ENCODE data around the gene HADH. TPM values are rescaled to one million over a fixed set of nuclear protein-coding genes. Genes with fewer than 3 reads are reported as not detected.
"Not testable (repeated sequence)": the region's sequence is repeated elsewhere in the genome, so short reads cannot be mapped to it uniquely, and the experiment has no call there.

The HADH gene
- total and polyA plus RNA-seq, 7 experiments from 2014 or later = 16.5 to 45.1 (median 30.1) TPM

DNA sequence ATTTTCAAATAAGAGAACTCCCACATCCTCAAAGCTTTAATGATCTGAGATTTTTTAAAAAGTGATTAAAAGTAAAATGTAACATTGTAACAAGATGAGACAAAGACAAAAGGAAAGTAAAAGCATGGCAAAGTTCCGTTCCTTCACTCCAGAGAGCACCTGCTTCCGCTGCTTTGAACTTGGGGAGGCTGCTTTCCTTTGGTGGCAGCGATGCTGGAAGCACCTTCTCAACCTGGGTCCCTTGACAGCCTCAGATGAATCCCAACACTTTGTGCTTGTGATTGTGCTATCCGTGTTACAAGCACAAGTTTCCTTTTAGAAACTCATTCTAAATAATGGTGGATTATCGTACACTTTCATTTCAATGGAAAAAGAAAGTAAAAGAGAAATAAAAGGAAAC lies 59.7 kb downstream of the HADH start:
- peaks cover 15 to 82% of the 10 kb centered on the region in 2 donors for H3K4me1 ChIP-seq (ENCODE audit: control insufficient read depth in 2 of 2, insufficient read depth in 2 of 2, low read length in 2 of 2)
- CTCF ChIA-PET = interaction anchor here (1.8 kb wide), 1 partner anchor 15 kb away, joined by 4 read pairs; no protein-coding TSS in a partner anchor
- Mint-ChIP-seq H3K4me1 (peaks cover 48 to 97% (median 90%) of the 10 kb centered on the region in 7 donors), H3K4me3 (peak overlapping the region; percentile 78 to 93 (median 84)), H3K27me3 (no peaks in the 10 kb centered on the region), H3K27ac (peak overlapping the region; percentile 91 to 99 (median 97)), H3K9me3 (peaks cover 0 to 11% (median 0%) of the 10 kb centered on the region in 11 donors), H3K36me3 (peaks cover 14 to 78% (median 58%) of the 10 kb centered on the region in 5 donors)
- peak overlapping the region; percentile 66 for H3K27ac ChIP-seq (ENCODE audit: low read depth, low read length)
- peak overlapping the region; percentile 17 for H3K4me3 ChIP-seq (ENCODE audit: low read length)
- intact Hi-C loops (cut with micrococcal nuclease) = loop anchor here (1.0 to 2.0 kb wide), 4 partner anchors 19 to 124 kb away; no protein-coding TSS in a partner anchor
- ATAC-seq (peak; percentile 37), DNase-seq (peak in 8 of 9 donors; percentile 41 to 79 (median 61))
- no peaks in the 10 kb centered on the region for H3K27me3 ChIP-seq (ENCODE audit: control insufficient read depth in 2 of 2, insufficient read depth in 2 of 2, low read length in 2 of 2)
- H3K36me3 ChIP-seq (ENCODE audit: control insufficient read depth in 2 of 3, insufficient read depth in 3 of 3, low read length in 3 of 3) = peaks cover 0 to 67% (median 34%) of the 10 kb centered on the region in 3 experiments
- no peaks in the 10 kb centered on the region for H3K9me3 ChIP-seq (ENCODE audit: control insufficient read depth in 2 of 3, low read length in 3 of 3)
- POLR2A ChIA-PET = interaction anchor here (1.4 to 1.6 kb wide), 3 partner anchors 19 to 119 kb away, joined by 4 to 6 read pairs (median 5); partner anchors contain the start of gene LEF1

DNA sequence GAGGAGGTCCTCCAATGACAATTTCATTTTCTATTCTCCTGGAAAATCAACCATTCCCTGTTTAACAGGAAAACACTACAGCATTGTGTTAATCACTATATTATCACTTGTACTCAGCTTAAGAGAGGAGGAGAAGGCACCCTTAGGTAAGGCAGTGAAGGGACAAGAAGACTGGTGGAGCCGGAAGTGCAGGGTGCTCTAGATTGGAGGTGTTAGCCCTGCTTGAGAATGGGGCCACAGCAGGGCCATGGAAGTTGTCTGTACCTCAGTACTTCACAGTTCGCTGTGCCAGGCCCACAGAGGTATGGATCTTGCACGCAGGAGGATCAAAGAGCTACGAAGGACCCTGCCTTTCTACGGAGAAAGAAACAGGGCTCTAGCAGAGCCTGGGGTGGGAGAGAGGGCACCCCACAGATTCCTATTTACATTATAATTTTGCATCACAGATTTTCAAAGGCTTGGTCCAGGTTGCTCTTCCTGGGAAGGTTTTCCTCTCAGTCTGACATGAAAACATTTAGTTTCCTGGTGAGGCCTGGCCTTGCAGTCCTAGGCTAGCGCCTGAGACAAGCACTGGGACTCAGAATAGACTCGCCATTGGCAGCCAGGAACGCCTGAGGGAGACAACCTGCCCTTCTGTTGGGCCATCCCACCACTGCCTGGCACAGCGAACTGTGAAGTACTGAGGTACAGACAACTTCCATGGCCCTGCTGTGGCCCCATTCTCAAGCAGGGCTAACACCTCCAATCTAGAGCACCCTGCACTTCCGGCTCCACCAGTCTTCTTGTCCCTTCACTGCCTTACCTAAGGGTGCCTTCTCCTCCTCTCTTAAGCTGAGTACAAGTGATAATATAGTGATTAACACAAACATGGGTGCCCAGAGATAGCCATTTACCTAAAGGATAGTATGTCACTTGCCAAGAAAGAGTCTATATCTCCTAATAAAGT lies 60.8 kb downstream of the HADH start:
- Mint-ChIP-seq H3K4me3 (peak overlapping the region; percentile 78 to 93 (median 84)), H3K27ac (peak overlapping the region; percentile 91 to 99 (median 97)), H3K4me1 (peaks cover 48 to 97% (median 88%) of the 10 kb centered on the region in 7 donors), H3K36me3 (peaks cover 14 to 75% (median 59%) of the 10 kb centered on the region in 5 donors)
- not testable (repeated sequence) for H3K27me3 Mint-ChIP-seq; H3K27me3 ChIP-seq (ENCODE audit: control insufficient read depth in 2 of 2, insufficient read depth in 2 of 2, low read length in 2 of 2); H3K9me3 Mint-ChIP-seq; H3K9me3 ChIP-seq (ENCODE audit: control insufficient read depth in 2 of 3, low read length in 3 of 3)
- peaks cover 15 to 77% of the 10 kb centered on the region in 2 donors for H3K4me1 ChIP-seq (ENCODE audit: control insufficient read depth in 2 of 2, insufficient read depth in 2 of 2, low read length in 2 of 2)
- CTCF ChIA-PET = interaction anchor here (0.6 kb wide), 1 partner anchor 14 kb away, joined by 3 read pairs; no protein-coding TSS in a partner anchor
- ATAC-seq (peak; percentile 40), DNase-seq (peak in 2 of 9 donors; percentile 23 to 33)
- peak overlapping the region; percentile 66 for H3K27ac ChIP-seq (ENCODE audit: low read depth, low read length)
- POLR2A ChIA-PET = interaction anchor here (1.0 to 5.7 kb wide), 7 partner anchors 15 to 514 kb away, joined by 3 to 55 read pairs (median 4); partner anchors contain the start of gene LEF1
- intact Hi-C loops (cut with micrococcal nuclease) = loop anchor here (1.0 to 2.0 kb wide), 3 partner anchors 10 to 66 kb away; no protein-coding TSS in a partner anchor
- H3K36me3 ChIP-seq (ENCODE audit: control insufficient read depth in 2 of 3, insufficient read depth in 3 of 3, low read length in 3 of 3) = peaks cover 6 to 72% (median 34%) of the 10 kb centered on the region in 3 experiments
- peak overlapping the region; percentile 17 for H3K4me3 ChIP-seq (ENCODE audit: low read length)

DNA sequence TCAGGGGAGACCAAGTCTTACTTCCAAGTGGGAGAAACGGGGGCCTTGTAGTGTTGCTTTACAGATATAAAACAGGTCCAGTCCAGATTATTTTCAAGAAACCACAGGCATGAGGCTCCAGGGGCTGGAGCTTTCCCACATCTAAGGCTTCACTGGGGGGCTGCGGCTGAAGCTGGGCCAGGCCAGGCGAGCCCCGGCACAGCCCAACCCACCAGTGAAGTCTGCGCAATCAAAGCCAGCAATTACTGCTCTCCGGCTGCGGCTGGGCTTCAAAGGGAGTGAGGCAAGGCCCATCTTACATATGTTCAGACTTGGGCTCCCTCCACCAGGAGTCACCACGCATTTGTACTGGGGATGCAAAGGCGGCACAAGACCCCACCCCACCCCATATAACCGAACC lies 61.7 kb downstream of the HADH start:
- DNase-seq (peak in 3 of 9 donors; percentile 10 to 44 (median 28)), ATAC-seq (no peak)
- no peaks in the 10 kb centered on the region for H3K27me3 Mint-ChIP-seq
- H3K9me3 Mint-ChIP-seq = peaks cover 0 to 9% (median 0%) of the 10 kb centered on the region in 11 donors
- POLR2A ChIA-PET = interaction anchor here (1.3 to 5.7 kb wide), 3 partner anchors 14 to 94 kb away, joined by 4 to 55 read pairs (median 9); no protein-coding TSS in a partner anchor
- H3K4me1 Mint-ChIP-seq = peaks cover 50 to 97% (median 88%) of the 10 kb centered on the region in 7 donors
- Histone ChIP-seq H3K27ac (ENCODE audit: low read depth, low read length) (peak overlapping the region; percentile 66), H3K4me3 (ENCODE audit: low read length) (no peak overlapping the region), H3K27me3 (ENCODE audit: control insufficient read depth in 2 of 2, insufficient read depth in 2 of 2, low read length in 2 of 2) (no peaks in the 10 kb centered on the region), H3K4me1 (ENCODE audit: control insufficient read depth in 2 of 2, insufficient read depth in 2 of 2, low read length in 2 of 2) (peaks cover 15 to 76% of the 10 kb centered on the region in 2 donors), H3K9me3 (ENCODE audit: control insufficient read depth in 2 of 3, low read length in 3 of 3) (no peaks in the 10 kb centered on the region), H3K36me3 (ENCODE audit: control insufficient read depth in 2 of 3, insufficient read depth in 3 of 3, low read length in 3 of 3) (peaks cover 6 to 72% (median 36%) of the 10 kb centered on the region in 3 experiments)
- H3K27ac Mint-ChIP-seq = peak overlapping the region; percentile 91 to 99 (median 97)
- peaks cover 14 to 75% (median 54%) of the 10 kb centered on the region in 5 donors for H3K36me3 Mint-ChIP-seq
- peak overlapping the region in 8 of 10 donors; percentile 25 to 90 (median 81) for H3K4me3 Mint-ChIP-seq
- CTCF ChIA-PET = interaction anchor here (0.5 to 1.1 kb wide), 3 partner anchors 9 to 112 kb away, joined by 3 to 4 read pairs (median 4); no protein-coding TSS in a partner anchor
- intact Hi-C loops (cut with micrococcal nuclease) = loop anchor here in 1 of 2 donors (2.0 kb wide), 1 partner anchor 65 kb away; no protein-coding TSS in a partner anchor

DNA sequence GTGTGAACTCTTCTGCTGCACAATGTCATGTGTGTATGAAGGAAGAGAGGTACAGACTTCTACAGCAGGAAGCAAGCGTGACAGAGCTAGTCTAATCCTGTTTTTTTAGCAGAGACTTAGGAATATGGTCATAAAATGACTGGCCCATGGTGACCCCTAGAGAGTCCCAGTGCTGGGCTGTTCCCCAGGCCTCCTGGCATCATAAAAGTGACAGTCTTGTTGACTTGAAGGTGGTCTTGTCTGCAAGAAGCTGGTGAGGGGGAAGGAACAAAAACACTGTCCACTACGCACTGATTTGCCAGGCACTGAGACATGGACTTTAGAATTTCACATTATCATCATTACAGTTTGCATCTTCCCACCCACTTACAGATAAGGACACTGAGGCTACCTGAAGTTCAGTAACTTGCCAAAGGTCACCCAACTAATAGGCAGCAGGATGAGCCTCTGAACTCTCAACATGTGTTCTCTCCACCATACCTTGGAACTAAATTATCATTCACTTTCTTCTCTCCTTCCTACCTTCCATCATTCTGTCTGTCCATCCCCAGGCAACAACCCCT lies 63.0 kb downstream of the HADH start:
- H3K4me3 ChIP-seq (ENCODE audit: low read length) = no peak overlapping the region
- Mint-ChIP-seq H3K36me3 (peaks cover 14 to 67% (median 53%) of the 10 kb centered on the region in 5 donors), H3K4me1 (peaks cover 55 to 99% (median 93%) of the 10 kb centered on the region in 7 donors), H3K4me3 (peak overlapping the region; percentile 37 to 84 (median 52)), H3K9me3 (peaks cover 0 to 11% (median 0%) of the 10 kb centered on the region in 11 donors), H3K27me3 (no peaks in the 10 kb centered on the region), H3K27ac (peak overlapping the region; percentile 82 to 99 (median 95))
- H3K9me3 ChIP-seq (ENCODE audit: control insufficient read depth in 2 of 3, low read length in 3 of 3) = no peaks in the 10 kb centered on the region
- ChIA-PET CTCF (interaction anchor here (0.7 to 3.5 kb wide), 7 partner anchors 8 to 480 kb away, joined by 3 to 21 read pairs (median 4); no protein-coding TSS in a partner anchor), POLR2A (interaction anchor here (0.8 to 5.7 kb wide), 13 partner anchors 10 to 108 kb away, joined by 3 to 55 read pairs (median 9); no protein-coding TSS in a partner anchor)
- peaks cover 6 to 71% (median 33%) of the 10 kb centered on the region in 3 experiments for H3K36me3 ChIP-seq (ENCODE audit: control insufficient read depth in 2 of 3, insufficient read depth in 3 of 3, low read length in 3 of 3)
- H3K27me3 ChIP-seq (ENCODE audit: control insufficient read depth in 2 of 2, insufficient read depth in 2 of 2, low read length in 2 of 2) = no peaks in the 10 kb centered on the region
- H3K4me1 ChIP-seq (ENCODE audit: control insufficient read depth in 2 of 2, insufficient read depth in 2 of 2, low read length in 2 of 2) = peaks cover 15 to 83% of the 10 kb centered on the region in 2 donors
- peak overlapping the region; percentile 66 for H3K27ac ChIP-seq (ENCODE audit: low read depth, low read length)
- ATAC-seq = no peak
- DNase-seq = no peak
- intact Hi-C loops (cut with micrococcal nuclease) = loop anchor here in 1 of 2 donors (1.0 kb wide), 1 partner anchor 12 kb away; no protein-coding TSS in a partner anchor

DNA sequence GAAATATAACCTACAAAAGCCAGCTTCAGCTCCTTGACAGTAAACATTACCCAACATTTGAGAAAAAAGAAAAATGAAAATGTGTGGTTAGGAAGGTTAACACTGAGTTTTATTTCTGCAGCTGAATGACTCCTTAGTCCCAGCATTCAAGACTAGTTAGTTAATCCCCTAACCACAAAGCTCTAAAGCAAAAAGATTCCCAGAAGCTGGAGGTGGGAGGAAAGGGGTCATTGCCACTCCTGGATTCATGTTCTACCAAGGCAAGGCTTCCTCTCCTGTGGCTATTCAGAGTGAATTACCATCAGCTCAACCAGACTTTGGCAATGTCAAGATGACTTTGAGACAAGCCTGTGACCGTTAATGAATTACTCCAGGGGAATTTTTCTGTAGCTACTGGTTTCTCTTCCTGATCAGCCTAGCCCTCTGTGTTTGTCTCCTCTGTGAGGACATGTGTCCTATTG lies 63.6 kb downstream of the HADH start:
- H3K27ac Mint-ChIP-seq = peak overlapping the region; percentile 82 to 99 (median 93)
- H3K9me3 Mint-ChIP-seq = peaks cover 0 to 10% (median 0%) of the 10 kb centered on the region in 11 donors
- H3K4me1 Mint-ChIP-seq = peaks cover 56 to 100% (median 94%) of the 10 kb centered on the region in 7 donors
- peaks cover 6 to 65% (median 30%) of the 10 kb centered on the region in 3 experiments for H3K36me3 ChIP-seq (ENCODE audit: control insufficient read depth in 2 of 3, insufficient read depth in 3 of 3, low read length in 3 of 3)
- no peaks in the 10 kb centered on the region for H3K27me3 ChIP-seq (ENCODE audit: control insufficient read depth in 2 of 2, insufficient read depth in 2 of 2, low read length in 2 of 2)
- DNase-seq (no peak), ATAC-seq (no peak)
- no peaks in the 10 kb centered on the region for H3K27me3 Mint-ChIP-seq
- H3K4me1 ChIP-seq (ENCODE audit: control insufficient read depth in 2 of 2, insufficient read depth in 2 of 2, low read length in 2 of 2) = peaks cover 15 to 82% of the 10 kb centered on the region in 2 donors
- H3K4me3 Mint-ChIP-seq = peak overlapping the region; percentile 36 to 84 (median 54)
- H3K9me3 ChIP-seq (ENCODE audit: control insufficient read depth in 2 of 3, low read length in 3 of 3) = no peaks in the 10 kb centered on the region
- H3K4me3 ChIP-seq (ENCODE audit: low read length) = no peak overlapping the region
- H3K36me3 Mint-ChIP-seq = peaks cover 14 to 63% (median 49%) of the 10 kb centered on the region in 5 donors
- H3K27ac ChIP-seq (ENCODE audit: low read depth, low read length) = peak overlapping the region; percentile 66
- POLR2A ChIA-PET = interaction anchor here (0.6 to 5.7 kb wide), 16 partner anchors 12 to 447 kb away, joined by 3 to 55 read pairs (median 4); no protein-coding TSS in a partner anchor
- intact Hi-C loops (cut with micrococcal nuclease) = loop anchor here in 1 of 2 donors (1.0 kb wide), 1 partner anchor 11 kb away; no protein-coding TSS in a partner anchor
- CTCF ChIA-PET = interaction anchor here (1.0 to 3.5 kb wide), 7 partner anchors 9 to 520 kb away, joined by 3 to 21 read pairs (median 3); no protein-coding TSS in a partner anchor
